ENCODE results near the gene AMER3. TPM values are rescaled to one million over a fixed set of nuclear protein-coding genes. Genes with fewer than 3 reads are reported as not detected.

AMER3 gene
- total and polyA plus RNA-seq, 2 experiments from 2014 or later = 0.05 to 0.49 TPM

DNA sequence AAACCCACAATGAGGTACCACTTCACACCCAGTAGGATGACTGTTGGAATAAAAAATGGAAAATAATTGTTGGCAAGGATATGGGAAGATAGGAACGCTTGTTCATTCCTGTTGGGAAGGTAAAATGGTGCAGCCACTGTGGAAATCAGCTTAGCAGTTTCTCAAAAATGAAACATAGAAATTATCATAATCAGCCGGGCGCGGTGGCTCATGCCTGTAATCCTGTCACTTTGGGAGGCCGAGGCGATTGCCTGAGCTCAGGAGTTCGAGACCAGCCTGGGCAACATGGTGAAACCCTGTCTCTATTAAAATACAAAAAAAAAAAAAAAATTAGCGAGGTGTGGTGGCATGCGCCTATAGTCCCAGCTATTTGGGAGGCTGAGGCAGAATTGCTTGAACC lies 23.4 kb downstream of the AMER3 start (continued):
- TF ChIP-seq ZNF462 (CRISPR knock-in tag; IDR thresholded peaks at IDR 0.05) (no peak), ZNF331 (CRISPR knock-in tag; IDR thresholded peaks at IDR 0.05; ENCODE audit: low read depth) (no peak), NANOG (IDR thresholded peaks at IDR 0.05; ENCODE audit: borderline replicate concordance) (no peak), CREB1 (CRISPR knock-in tag; IDR thresholded peaks at IDR 0.05; ENCODE audit: low read depth) (no peak)
- TF ChIP-seq, protein P1, sequence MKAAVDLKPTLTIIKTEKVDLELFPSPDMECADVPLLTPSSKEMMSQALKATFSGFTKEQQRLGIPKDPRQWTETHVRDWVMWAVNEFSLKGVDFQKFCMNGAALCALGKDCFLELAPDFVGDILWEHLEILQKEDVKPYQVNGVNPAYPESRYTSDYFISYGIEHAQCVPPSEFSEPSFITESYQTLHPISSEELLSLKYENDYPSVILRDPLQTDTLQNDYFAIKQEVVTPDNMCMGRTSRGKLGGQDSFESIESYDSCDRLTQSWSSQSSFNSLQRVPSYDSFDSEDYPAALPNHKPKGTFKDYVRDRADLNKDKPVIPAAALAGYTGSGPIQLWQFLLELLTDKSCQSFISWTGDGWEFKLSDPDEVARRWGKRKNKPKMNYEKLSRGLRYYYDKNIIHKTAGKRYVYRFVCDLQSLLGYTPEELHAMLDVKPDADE (IDR thresholded peaks at IDR 0.05) = no peak

- no peaks in the 10 kb centered on the region for H4K20me1 ChIP-seq (replicated peaks; ENCODE audit: insufficient read depth)
- H3F3A ChIP-seq (replicated peaks; ENCODE audit: low read depth) = no peaks in the 10 kb centered on the region
- no peak overlapping the region for H3K4me3 Mint-ChIP-seq
- no peak overlapping the region for H3K27ac ChIP-seq (ENCODE audit: low read depth)
- DNase-seq (ENCODE audit: low spot score) (no peak), ATAC-seq (no peak)
- peaks cover 3% of the 10 kb centered on the region for H3K27me3 Mint-ChIP-seq (ENCODE audit: insufficient read depth, low read depth, poor library complexity)
- no peak overlapping the region for H3K4me3 ChIP-seq
- no peak overlapping the region for H3K27ac Mint-ChIP-seq
- no peaks in the 10 kb centered on the region for H3K36me3 Mint-ChIP-seq (ENCODE audit: low read depth)
- no peaks in the 10 kb centered on the region for H3K36me3 ChIP-seq (ENCODE audit: insufficient read depth)
- H3K4me1 ChIP-seq (ENCODE audit: insufficient read depth) = no peaks in the 10 kb centered on the region
- H3K4me2 ChIP-seq = no peak overlapping the region
- H3K4me1 Mint-ChIP-seq = no peaks in the 10 kb centered on the region; the same call in 2 of the 3 replicates
- H3K27me3 ChIP-seq (ENCODE audit: insufficient read depth) = no peaks in the 10 kb centered on the region
- no peaks in the 10 kb centered on the region for H3K79me2 ChIP-seq (replicated peaks; ENCODE audit: insufficient read depth)
- no peaks in the 10 kb centered on the region for H3K9me2 ChIP-seq (ENCODE audit: insufficient read depth)
- H2AFZ ChIP-seq = no peak overlapping the region
- H3K9me3 Mint-ChIP-seq = no peaks in the 10 kb centered on the region; the same call in 2 of the 3 replicates
- no peak for TF ChIP-seq ZNF462 (CRISPR knock-in tag; IDR thresholded peaks at IDR 0.05)
- TF ChIP-seq POLR2AphosphoS5 (IDR thresholded peaks at IDR 0.05; ENCODE audit: low read depth) = no peak
- TF ChIP-seq EZH2 (IDR thresholded peaks at IDR 0.05; ENCODE audit: low read depth, unreplicated experiment) = no peak
- TF ChIP-seq ZNF114 (CRISPR knock-in tag; IDR thresholded peaks at IDR 0.05) = no peak
- no peak for TF ChIP-seq CREB1 (CRISPR knock-in tag; IDR thresholded peaks at IDR 0.05; ENCODE audit: low read depth)
Measured at GRCh38 chr2:130785466-130786055, 30.2 kb downstream of the AMER3 start.
